ENCODE results near the gene NCAM1. TPM values are rescaled to one million over a fixed set of nuclear protein-coding genes. Genes with fewer than 3 reads are reported as not detected.

Gene NCAM1
- total RNA-seq, 1 experiment from 2014 or later, result 0.75 TPM

- no peak overlapping the region for H2AFZ ChIP-seq (ENCODE audit: low read length)
- no peaks in the 10 kb centered on the region for H3K27me3 ChIP-seq (ENCODE audit: low read length)
- H4K20me1 ChIP-seq (ENCODE audit: insufficient read depth, low read depth, low read length), result no peaks in the 10 kb centered on the region
- DNase-seq, result no peak
- no peak overlapping the region for H3K27ac ChIP-seq (ENCODE audit: low read length)
- H3K36me3 ChIP-seq (ENCODE audit: insufficient read depth, low read length), result no peaks in the 10 kb centered on the region
- peak overlapping the region; percentile 69 for H3K4me2 ChIP-seq (ENCODE audit: low read depth, low read length, poor library complexity, severe bottlenecking)
- no peak overlapping the region; the same call in 1 of the 2 replicates for H3K9ac ChIP-seq (ENCODE audit: low read length)
- H3K9me3 ChIP-seq (ENCODE audit: low read length), result no peaks in the 10 kb centered on the region
- peaks cover 16% of the 10 kb centered on the region for H3K4me1 ChIP-seq (ENCODE audit: low read length)
- peaks cover 10% of the 10 kb centered on the region; the same call in 1 of the 2 replicates for H3K79me2 ChIP-seq (ENCODE audit: low read length)
- H3K9me2 ChIP-seq (replicated peaks; ENCODE audit: insufficient read depth, low read length), result no peaks in the 10 kb centered on the region
- H3K4me3 ChIP-seq (ENCODE audit: low read length), result peak overlapping the region; percentile 86; the same call in 1 of the 2 replicates
These were observed 354.6 kb downstream of the NCAM1 start for GRCh38 chr11:113315811-113316210.

GRCh38 chr11:113316256-113316655 is 355.0 kb downstream of the NCAM1 start:
- Histone ChIP-seq H3K9me2 (replicated peaks; ENCODE audit: insufficient read depth, low read length) (no peaks in the 10 kb centered on the region), H3K4me1 (ENCODE audit: low read length) (peaks cover 16% of the 10 kb centered on the region), H2AFZ (ENCODE audit: low read length) (no peak overlapping the region), H4K20me1 (ENCODE audit: insufficient read depth, low read depth, low read length) (no peaks in the 10 kb centered on the region), H3K79me2 (ENCODE audit: low read length) (peaks cover 10% of the 10 kb centered on the region; the same call in 1 of the 2 replicates), H3K9ac (ENCODE audit: low read length) (no peak overlapping the region), H3K27me3 (ENCODE audit: low read length) (no peaks in the 10 kb centered on the region), H3K36me3 (ENCODE audit: insufficient read depth, low read length) (no peaks in the 10 kb centered on the region), H3K4me3 (ENCODE audit: low read length) (no peak overlapping the region), H3K4me2 (ENCODE audit: low read depth, low read length, poor library complexity, severe bottlenecking) (no peak overlapping the region), H3K27ac (ENCODE audit: low read length) (no peak overlapping the region), H3K9me3 (ENCODE audit: low read length) (no peaks in the 10 kb centered on the region)
- DNase-seq, result no peak

GRCh38 chr11:113317339-113317738 is 356.1 kb downstream of the NCAM1 start:
- H3K4me1 ChIP-seq (ENCODE audit: low read length), result peaks cover 16% of the 10 kb centered on the region
- H3K4me2 ChIP-seq (ENCODE audit: low read depth, low read length, poor library complexity, severe bottlenecking), result no peak overlapping the region
- no peaks in the 10 kb centered on the region for H3K27me3 ChIP-seq (ENCODE audit: low read length)
- no peaks in the 10 kb centered on the region for H3K9me3 ChIP-seq (ENCODE audit: low read length)
- H2AFZ ChIP-seq (ENCODE audit: low read length), result no peak overlapping the region
- DNase-seq, result no peak
- no peaks in the 10 kb centered on the region for H3K36me3 ChIP-seq (ENCODE audit: insufficient read depth, low read length)
- H3K27ac ChIP-seq (ENCODE audit: low read length), result no peak overlapping the region
- no peaks in the 10 kb centered on the region for H4K20me1 ChIP-seq (ENCODE audit: insufficient read depth, low read depth, low read length)
- H3K4me3 ChIP-seq (ENCODE audit: low read length), result no peak overlapping the region
- H3K9ac ChIP-seq (ENCODE audit: low read length), result no peak overlapping the region
- H3K9me2 ChIP-seq (replicated peaks; ENCODE audit: insufficient read depth, low read length), result no peaks in the 10 kb centered on the region
- peaks cover 10% of the 10 kb centered on the region; the same call in 1 of the 2 replicates for H3K79me2 ChIP-seq (ENCODE audit: low read length)

- no peaks in the 10 kb centered on the region for H3K9me3 ChIP-seq (ENCODE audit: low read length)
- no peak overlapping the region for H2AFZ ChIP-seq (ENCODE audit: low read length)
- no peaks in the 10 kb centered on the region for H3K9me2 ChIP-seq (replicated peaks; ENCODE audit: insufficient read depth, low read length)
- DNase-seq, result no peak
- no peaks in the 10 kb centered on the region for H4K20me1 ChIP-seq (ENCODE audit: insufficient read depth, low read depth, low read length)
- H3K4me1 ChIP-seq (ENCODE audit: low read length), result peaks cover 9% of the 10 kb centered on the region
- no peak overlapping the region for H3K4me2 ChIP-seq (ENCODE audit: low read depth, low read length, poor library complexity, severe bottlenecking)
- no peak overlapping the region for H3K9ac ChIP-seq (ENCODE audit: low read length)
- peaks cover 10% of the 10 kb centered on the region; the same call in 1 of the 2 replicates for H3K79me2 ChIP-seq (ENCODE audit: low read length)
- H3K36me3 ChIP-seq (ENCODE audit: insufficient read depth, low read length), result no peaks in the 10 kb centered on the region
- no peak overlapping the region for H3K4me3 ChIP-seq (ENCODE audit: low read length)
- no peak overlapping the region for H3K27ac ChIP-seq (ENCODE audit: low read length)
- H3K27me3 ChIP-seq (ENCODE audit: low read length), result no peaks in the 10 kb centered on the region
These were observed 357.9 kb downstream of the NCAM1 start for GRCh38 chr11:113319085-113319484.

DNA sequence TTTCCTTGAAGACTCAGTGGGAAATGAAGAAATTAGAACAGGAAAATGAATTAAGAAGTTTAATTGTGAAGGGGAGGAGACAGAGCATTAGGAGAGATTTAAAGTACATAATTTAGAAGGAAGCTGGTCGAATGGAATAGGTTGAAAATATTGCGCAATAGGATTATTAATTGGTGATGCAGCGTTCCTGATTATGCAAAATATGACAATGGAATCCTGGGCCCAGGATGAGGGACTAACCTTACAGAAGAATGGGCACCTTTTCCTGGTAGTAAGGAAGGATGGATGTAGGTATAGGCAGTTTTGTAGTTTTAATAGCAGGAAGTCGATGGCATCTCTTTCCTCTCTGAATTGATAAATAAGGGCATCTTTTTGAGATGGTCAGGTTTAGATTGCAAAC is 360.9 kb downstream of the NCAM1 start:
- Histone ChIP-seq H3K27me3 (ENCODE audit: low read length) (no peaks in the 10 kb centered on the region), H3K9me2 (replicated peaks; ENCODE audit: insufficient read depth, low read length) (no peaks in the 10 kb centered on the region), H3K36me3 (ENCODE audit: insufficient read depth, low read length) (no peaks in the 10 kb centered on the region), H3K4me3 (ENCODE audit: low read length) (no peak overlapping the region), H4K20me1 (ENCODE audit: insufficient read depth, low read depth, low read length) (no peaks in the 10 kb centered on the region), H3K9ac (ENCODE audit: low read length) (no peak overlapping the region), H3K79me2 (ENCODE audit: low read length) (no peaks in the 10 kb centered on the region), H3K4me2 (ENCODE audit: low read depth, low read length, poor library complexity, severe bottlenecking) (no peak overlapping the region), H3K4me1 (ENCODE audit: low read length) (no peaks in the 10 kb centered on the region), H3K27ac (ENCODE audit: low read length) (no peak overlapping the region), H3K9me3 (ENCODE audit: low read length) (no peaks in the 10 kb centered on the region), H2AFZ (ENCODE audit: low read length) (no peak overlapping the region)
- DNase-seq, result no peak

DNA sequence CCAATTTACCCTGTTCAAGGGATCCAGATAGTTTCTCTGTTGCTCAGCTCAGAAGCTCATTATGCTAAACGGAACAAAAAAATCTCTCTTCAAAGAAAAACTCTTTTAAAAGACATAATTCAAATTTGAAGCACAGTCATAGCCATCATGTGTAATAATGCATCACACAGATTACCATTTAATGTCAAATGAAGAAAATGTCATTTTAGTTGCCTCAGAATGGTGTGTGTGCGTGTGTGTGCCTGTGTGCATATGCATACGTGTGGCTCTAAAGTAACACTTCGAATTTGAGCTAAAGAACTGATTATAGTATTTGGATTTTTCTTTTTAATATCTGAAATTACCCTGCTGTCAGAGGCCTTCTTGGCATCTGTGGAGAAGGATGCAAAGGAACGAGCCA is 363.0 kb downstream of the NCAM1 start:
- H3K79me2 ChIP-seq (ENCODE audit: low read length), result no peaks in the 10 kb centered on the region
- H3K36me3 ChIP-seq (ENCODE audit: insufficient read depth, low read length), result no peaks in the 10 kb centered on the region
- H3K4me3 ChIP-seq (ENCODE audit: low read length), result no peak overlapping the region
- H4K20me1 ChIP-seq (ENCODE audit: insufficient read depth, low read depth, low read length), result no peaks in the 10 kb centered on the region
- H3K4me1 ChIP-seq (ENCODE audit: low read length), result no peaks in the 10 kb centered on the region
- no peaks in the 10 kb centered on the region for H3K9me2 ChIP-seq (replicated peaks; ENCODE audit: insufficient read depth, low read length)
- H2AFZ ChIP-seq (ENCODE audit: low read length), result no peak overlapping the region
- no peak for DNase-seq
- no peak overlapping the region for H3K4me2 ChIP-seq (ENCODE audit: low read depth, low read length, poor library complexity, severe bottlenecking)
- H3K9me3 ChIP-seq (ENCODE audit: low read length), result no peaks in the 10 kb centered on the region
- H3K27ac ChIP-seq (ENCODE audit: low read length), result no peak overlapping the region
- H3K9ac ChIP-seq (ENCODE audit: low read length), result no peak overlapping the region
- no peaks in the 10 kb centered on the region for H3K27me3 ChIP-seq (ENCODE audit: low read length)

Small RNA genes within 50 kb of the gene (small RNA-seq; reads per million reads assigned to genes)
- gene RNU7-187P, result not detected
